Ectodermal cell (in vitro differentiated cells): ENCODE results near the gene COL13A1.

Experiments used
- H3K27ac ChIP-seq: 2 replicates; pipeline ENCODE4 v1.7.0; 2013; ENCODE audit warnings: mild to moderate bottlenecking, low read depth, low read length; ENCODE audit not compliant: insufficient read depth, poor library complexity, severe bottlenecking
- H3K27me3 ChIP-seq: 2 replicates; pipeline ENCODE4 v1.7.0; 2013; ENCODE audit warnings: mild to moderate bottlenecking, low read length; ENCODE audit not compliant: insufficient read depth, control insufficient read depth, poor library complexity, severe bottlenecking
- H3K36me3 ChIP-seq: one replicate; pipeline ENCODE4 v1.7.0; 2013; ENCODE audit warnings: low read length; ENCODE audit not compliant: control insufficient read depth, insufficient read depth
- H3K4me1 ChIP-seq: one replicate; pipeline ENCODE4 v1.7.0; 2013; ENCODE audit warnings: low read length; ENCODE audit not compliant: control insufficient read depth, insufficient read depth
- H3K4me3 ChIP-seq: 2 replicates; pipeline ENCODE4 v1.7.0; 2013; ENCODE audit warnings: low read depth, low read length, control low read depth; ENCODE audit not compliant: insufficient read depth
- H3K9me3 ChIP-seq: 2 replicates; pipeline ENCODE4 v1.7.0; 2013; ENCODE audit warnings: mild to moderate bottlenecking, low read length, moderate library complexity; ENCODE audit not compliant: control insufficient read depth
- WGBS, 2 experiments: methylation state at CpG; one replicate each; pipeline ENCODE4 v1.1.7; 2013; ENCODE audit warnings: missing lambda C conversion rate in 2 of 2; 5-methylcytosine and 5-hydroxymethylcytosine counted together

The COL13A1 gene

DNA sequence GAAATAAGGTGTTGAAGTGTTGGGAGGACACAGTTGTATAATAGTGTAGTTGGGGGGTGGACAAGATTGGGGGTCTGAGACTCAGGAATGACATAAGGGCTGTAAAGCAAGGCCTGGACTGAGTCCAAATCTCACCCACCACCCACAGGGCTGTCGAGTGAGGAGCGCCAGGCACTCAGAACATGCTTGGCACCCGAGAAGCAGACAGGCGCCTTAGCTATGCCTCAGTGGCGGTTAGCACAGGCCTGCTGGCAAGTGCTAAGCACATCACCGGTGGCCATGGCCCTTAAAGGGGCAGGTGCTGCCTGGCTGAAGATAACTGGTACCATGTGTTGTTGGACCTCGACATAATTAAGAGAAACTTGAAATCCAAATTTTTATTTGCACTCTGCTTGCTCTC, 90.7 kb downstream of the COL13A1 start:
- Histone ChIP-seq H3K36me3 (no peaks in the 10 kb centered on the region), H3K27me3 (no peaks in the 10 kb centered on the region), H3K4me3 (no peak overlapping the region), H3K9me3 (no peaks in the 10 kb centered on the region), H3K4me1 (peaks cover 10% of the 10 kb centered on the region), H3K27ac (no peak overlapping the region)
- WGBS, 2 experiments = 93 to 94% methylated on average over 7 of the region's 7 CpGs

GRCh38 chr10:69892816-69893215, 91.1 kb downstream of the COL13A1 start:
- Histone ChIP-seq H3K27ac (no peak overlapping the region), H3K36me3 (no peaks in the 10 kb centered on the region), H3K27me3 (no peaks in the 10 kb centered on the region), H3K9me3 (no peaks in the 10 kb centered on the region), H3K4me1 (peaks cover 14% of the 10 kb centered on the region), H3K4me3 (no peak overlapping the region)
- 86 to 90% methylated on average over 10 of the region's 10 CpGs for WGBS, 2 experiments

- H3K4me3 ChIP-seq = no peak overlapping the region
- 86 to 88% methylated on average over 6 of the region's 6 CpGs for WGBS, 2 experiments
- no peaks in the 10 kb centered on the region for H3K9me3 ChIP-seq
- H3K36me3 ChIP-seq = no peaks in the 10 kb centered on the region
- peaks cover 15% of the 10 kb centered on the region for H3K4me1 ChIP-seq
- H3K27me3 ChIP-seq = no peaks in the 10 kb centered on the region
- H3K27ac ChIP-seq = no peak overlapping the region
Measured at GRCh38 chr10:69893271-69893900, 91.7 kb downstream of the COL13A1 start.

- Histone ChIP-seq H3K27ac (no peak overlapping the region), H3K4me3 (no peak overlapping the region), H3K27me3 (no peaks in the 10 kb centered on the region), H3K36me3 (no peaks in the 10 kb centered on the region), H3K4me1 (peaks cover 18% of the 10 kb centered on the region), H3K9me3 (no peaks in the 10 kb centered on the region)
- WGBS, 2 experiments = 95 to 96% methylated on average over 1 of the region's 1 CpG
Measured at GRCh38 chr10:69894156-69894555, 92.5 kb downstream of the COL13A1 start.

DNA sequence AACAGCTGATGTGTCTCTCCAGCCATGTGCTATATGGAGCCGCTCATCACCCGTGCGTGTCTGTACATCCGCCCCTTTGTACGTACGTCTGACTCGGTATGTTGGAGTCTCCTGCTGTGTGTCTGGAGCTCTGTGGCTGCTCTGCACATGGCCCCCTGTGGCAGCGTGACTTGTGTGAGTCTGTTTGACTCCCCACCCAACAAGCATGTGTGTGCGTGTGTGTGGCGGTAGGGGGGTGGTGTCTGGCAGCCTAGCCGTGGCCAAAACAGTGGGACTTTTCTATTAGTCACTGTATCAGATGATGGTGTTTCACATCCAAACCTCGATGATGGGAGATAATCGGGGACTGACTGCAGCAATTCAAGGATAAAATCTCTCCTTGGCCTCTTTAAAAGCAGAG, 94.1 kb downstream of the COL13A1 start:
- H3K27me3 ChIP-seq = no peaks in the 10 kb centered on the region
- H3K9me3 ChIP-seq = no peaks in the 10 kb centered on the region
- H3K27ac ChIP-seq = no peak overlapping the region
- WGBS, 2 experiments = 94% methylated on average over 13 of the region's 13 CpGs
- peaks cover 18% of the 10 kb centered on the region for H3K4me1 ChIP-seq
- no peak overlapping the region for H3K4me3 ChIP-seq
- H3K36me3 ChIP-seq = no peaks in the 10 kb centered on the region

DNA sequence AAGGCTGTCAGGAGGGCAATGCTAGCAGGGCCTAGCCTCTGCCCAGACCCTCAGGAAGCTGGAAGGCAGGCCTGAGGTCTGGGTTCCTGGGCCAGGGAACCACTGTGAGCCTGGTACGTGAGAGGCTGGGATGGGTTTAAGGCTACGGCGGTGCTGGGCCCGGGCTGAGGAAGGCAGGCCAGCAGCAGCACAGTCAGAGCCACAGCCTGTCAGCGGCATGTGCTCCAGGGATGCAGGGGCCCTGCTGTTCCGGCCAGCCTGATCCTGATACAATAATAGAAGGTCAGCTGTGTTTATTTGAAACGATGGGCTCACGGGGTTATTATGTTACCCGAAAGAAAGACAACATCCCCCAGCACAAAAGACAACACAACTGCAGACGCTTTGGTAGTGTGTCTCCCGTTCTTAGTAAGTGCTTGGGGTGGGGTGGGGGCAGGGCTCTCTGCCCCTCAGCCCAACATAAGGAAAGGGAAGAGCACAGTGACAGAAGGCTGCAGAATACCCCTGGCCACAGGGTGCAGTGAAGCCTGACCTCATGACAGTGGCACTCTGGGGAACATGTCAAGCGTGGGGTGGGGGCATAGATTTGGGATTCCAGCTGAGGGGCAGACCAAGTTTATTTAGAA, 95.0 kb downstream of the COL13A1 start:
- no peak overlapping the region for H3K27ac ChIP-seq
- H3K4me1 ChIP-seq = peaks cover 19% of the 10 kb centered on the region
- 15 to 19% methylated on average over 9 to 11 of the region's 12 CpGs for WGBS, 2 experiments

DNA sequence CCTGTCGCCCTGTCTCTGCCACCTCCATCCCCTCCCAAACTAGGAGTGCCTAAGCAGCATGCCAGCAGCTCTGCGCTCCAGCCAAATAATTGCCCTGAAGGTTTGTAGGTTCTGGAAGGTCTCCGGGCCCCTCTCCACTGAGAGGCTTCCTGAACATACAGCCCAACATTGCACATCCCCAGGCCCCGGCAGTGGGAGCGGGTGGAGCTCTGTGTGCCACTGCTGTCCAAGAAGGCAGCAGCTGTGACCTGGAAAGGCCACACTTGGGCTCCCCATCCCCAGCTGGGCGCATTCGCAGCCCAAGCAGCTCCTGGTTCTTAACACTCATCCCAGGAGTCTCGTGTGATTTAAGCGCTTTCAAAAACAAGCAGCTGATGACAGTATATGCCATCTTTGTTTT, 95.7 kb downstream of the COL13A1 start:
- no peak overlapping the region for H3K27ac ChIP-seq
- H3K9me3 ChIP-seq = no peaks in the 10 kb centered on the region
- no peaks in the 10 kb centered on the region for H3K36me3 ChIP-seq
- peaks cover 26% of the 10 kb centered on the region for H3K4me1 ChIP-seq
- H3K4me3 ChIP-seq = no peak overlapping the region
- 88 to 92% methylated on average over 9 of the region's 9 CpGs for WGBS, 2 experiments
- no peaks in the 10 kb centered on the region for H3K27me3 ChIP-seq

More for the DNA sequence above, 95.0 kb downstream of the COL13A1 start:
- H3K36me3 ChIP-seq = no peaks in the 10 kb centered on the region
- H3K9me3 ChIP-seq = no peaks in the 10 kb centered on the region
- H3K27me3 ChIP-seq = no peaks in the 10 kb centered on the region
- no peak overlapping the region for H3K4me3 ChIP-seq

DNA sequence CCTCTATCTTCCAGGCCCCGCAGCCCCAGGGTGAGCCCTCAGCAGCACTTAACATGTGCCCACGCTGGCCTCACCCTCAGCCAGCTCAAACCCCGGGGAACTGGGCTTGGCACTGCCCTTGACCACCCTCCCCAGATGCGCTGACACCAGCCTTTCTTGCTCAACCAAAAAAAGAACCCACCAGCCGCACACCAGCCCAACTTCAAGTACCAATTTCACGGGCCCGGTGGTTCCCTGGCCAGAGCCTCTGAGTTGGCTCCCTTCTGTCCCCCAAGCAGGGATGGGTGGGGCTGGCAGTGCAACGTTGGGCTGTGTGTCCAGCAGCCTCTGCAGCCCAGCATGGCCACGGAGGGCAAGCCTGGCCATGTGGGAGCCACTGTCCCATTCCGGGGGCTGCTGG, 96.3 kb downstream of the COL13A1 start:
- Histone ChIP-seq H3K9me3 (no peaks in the 10 kb centered on the region), H3K4me3 (no peak overlapping the region), H3K27me3 (no peaks in the 10 kb centered on the region), H3K27ac (no peak overlapping the region), H3K36me3 (no peaks in the 10 kb centered on the region), H3K4me1 (peaks cover 26% of the 10 kb centered on the region)
- 93 to 94% methylated on average over 10 of the region's 10 CpGs for WGBS, 2 experiments

DNA sequence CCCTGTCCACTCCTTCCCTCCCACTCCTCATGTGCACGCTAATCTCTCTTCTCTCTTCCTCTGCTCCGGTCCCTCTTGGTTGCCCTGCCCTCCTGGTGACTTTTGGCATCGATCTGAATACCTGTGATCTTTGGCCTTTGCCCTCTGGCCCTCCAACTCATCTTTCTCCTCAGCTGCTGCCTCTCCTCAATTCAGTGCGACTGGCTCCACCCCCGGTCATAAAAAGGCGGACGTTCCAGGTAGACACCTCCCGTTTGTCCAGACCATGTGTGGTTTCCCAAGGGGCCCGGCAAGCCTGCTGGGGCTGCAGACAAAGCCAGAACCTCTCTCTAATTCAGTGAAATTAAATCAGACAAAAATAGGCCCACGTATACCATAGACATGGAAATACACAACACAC, 96.8 kb downstream of the COL13A1 start:
- Histone ChIP-seq H3K9me3 (no peaks in the 10 kb centered on the region), H3K27me3 (no peaks in the 10 kb centered on the region), H3K4me3 (no peak overlapping the region), H3K36me3 (no peaks in the 10 kb centered on the region), H3K27ac (no peak overlapping the region), H3K4me1 (peaks cover 26% of the 10 kb centered on the region)
- 79 to 81% methylated on average over 10 of the region's 10 CpGs for WGBS, 2 experiments

DNA sequence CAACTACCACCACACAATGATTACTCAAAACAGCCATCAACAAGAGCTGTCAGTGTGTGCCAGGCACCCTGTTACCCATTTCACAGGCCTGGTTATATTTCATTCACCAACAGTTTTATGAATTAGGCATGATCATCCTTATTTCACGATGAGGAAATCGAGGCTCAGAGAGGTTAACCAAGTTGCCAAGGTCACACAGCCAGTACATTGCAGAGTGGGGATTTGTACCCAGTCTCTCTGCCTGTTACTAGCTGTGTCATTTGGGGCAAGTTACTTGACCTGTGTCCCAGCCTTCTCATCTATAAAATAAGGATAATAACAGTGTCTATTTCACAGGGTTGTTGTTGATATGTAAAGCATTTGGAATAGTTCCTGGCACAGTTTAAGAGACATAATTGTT, 97.2 kb downstream of the COL13A1 start:
- H3K27ac ChIP-seq = no peak overlapping the region
- H3K4me1 ChIP-seq = peaks cover 26% of the 10 kb centered on the region
- 91 to 96% methylated on average over 2 of the region's 2 CpGs for WGBS, 2 experiments
- no peak overlapping the region for H3K4me3 ChIP-seq
- no peaks in the 10 kb centered on the region for H3K9me3 ChIP-seq
- H3K27me3 ChIP-seq = no peaks in the 10 kb centered on the region
- no peaks in the 10 kb centered on the region for H3K36me3 ChIP-seq
